Measurements from ENCODE around the gene TAF4. TPM values are rescaled to one million over a fixed set of nuclear protein-coding genes. Genes with fewer than 3 reads are reported as not detected.
"Not testable (repeated sequence)": the region's sequence is repeated elsewhere in the genome, so short reads cannot be mapped to it uniquely, and the experiment has no call there.

Gene TAF4
- total RNA-seq, 1 donor from 2014 or later, result 21.2 TPM

- DNase-seq (ENCODE audit: extremely low read depth, low read depth, low spot score), result no peak
Observed at GRCh38 chr20:62009322-62009721, 56.4 kb downstream of the TAF4 start.

GRCh38 chr20:62008643-62009183 lies 57.0 kb downstream of the TAF4 start:
- no peak for DNase-seq (ENCODE audit: extremely low read depth, low read depth, low spot score)

DNA sequence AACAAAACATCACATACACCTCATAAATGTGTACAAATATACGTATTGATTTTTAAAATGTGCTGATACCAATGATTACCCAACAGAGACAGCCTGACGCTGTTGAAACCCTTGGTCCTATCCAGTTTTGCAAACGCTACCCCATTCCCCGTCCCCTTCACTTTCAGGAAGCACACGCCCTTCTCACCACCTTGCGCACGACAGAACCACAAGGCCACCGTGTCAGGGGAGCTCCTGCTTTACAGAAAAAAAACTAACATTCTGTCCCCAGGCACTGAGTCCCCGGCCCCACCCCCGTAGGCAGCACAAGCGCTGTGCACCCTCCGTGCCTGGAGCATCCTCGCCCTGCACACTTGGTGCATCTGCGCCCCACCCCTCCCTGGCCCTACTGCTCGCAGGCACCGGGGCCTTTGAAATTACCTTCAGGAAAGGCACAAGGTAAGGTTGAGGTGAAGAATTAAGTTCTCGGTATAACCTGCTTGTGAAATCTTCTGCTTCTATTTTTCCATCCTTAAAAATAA lies 58.5 kb downstream of the TAF4 start:
- DNase-seq (ENCODE audit: extremely low read depth, low read depth, low spot score), result no peak

DNA sequence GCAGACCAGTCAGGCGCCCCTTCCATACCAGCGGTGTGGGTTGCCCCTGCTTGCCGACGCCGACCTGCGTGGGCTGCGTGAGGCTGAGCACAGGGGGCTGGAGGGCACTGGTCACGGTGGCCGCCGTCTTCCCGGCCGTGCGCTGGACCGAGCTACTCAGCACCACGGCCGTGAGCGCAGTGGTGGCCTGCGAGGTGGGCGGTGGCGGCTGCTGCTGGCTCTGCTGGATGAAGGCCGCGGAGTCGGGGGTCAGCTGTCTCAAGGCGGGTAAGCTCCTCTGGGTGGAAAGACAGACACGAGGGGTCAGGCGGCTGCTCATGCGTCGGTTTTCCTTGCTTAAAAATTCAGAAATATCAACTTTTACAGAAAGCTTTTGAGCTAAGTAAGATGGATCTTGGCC lies 59.2 kb downstream of the TAF4 start:
- DNase-seq (ENCODE audit: extremely low read depth, low read depth, low spot score), result no peak

DNA sequence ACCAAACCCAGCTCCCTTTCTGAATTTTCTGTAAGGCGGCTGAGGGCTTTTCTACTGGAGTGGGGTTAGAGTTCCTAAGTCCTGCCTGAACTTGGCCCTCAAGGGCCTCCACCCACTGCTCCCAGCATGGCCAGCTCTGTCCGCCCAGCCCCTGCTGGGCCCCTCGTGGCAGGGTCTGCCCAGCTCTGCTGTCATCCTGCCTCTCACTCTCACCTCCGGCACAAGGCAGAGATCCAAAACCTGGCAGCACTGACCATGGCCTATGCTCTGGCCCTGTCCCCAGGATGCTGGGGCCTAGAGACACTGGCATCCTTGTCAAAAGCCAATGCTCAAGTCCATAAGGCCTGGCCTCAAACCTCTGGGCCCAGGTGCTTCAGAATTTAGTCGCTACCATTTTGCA lies 61.1 kb downstream of the TAF4 start:
- no peak for DNase-seq (ENCODE audit: extremely low read depth, low read depth, low spot score)

- no peak for DNase-seq (ENCODE audit: extremely low read depth, low read depth, low spot score)
Observed at GRCh38 chr20:62003567-62004405, 61.9 kb downstream of the TAF4 start.

DNA sequence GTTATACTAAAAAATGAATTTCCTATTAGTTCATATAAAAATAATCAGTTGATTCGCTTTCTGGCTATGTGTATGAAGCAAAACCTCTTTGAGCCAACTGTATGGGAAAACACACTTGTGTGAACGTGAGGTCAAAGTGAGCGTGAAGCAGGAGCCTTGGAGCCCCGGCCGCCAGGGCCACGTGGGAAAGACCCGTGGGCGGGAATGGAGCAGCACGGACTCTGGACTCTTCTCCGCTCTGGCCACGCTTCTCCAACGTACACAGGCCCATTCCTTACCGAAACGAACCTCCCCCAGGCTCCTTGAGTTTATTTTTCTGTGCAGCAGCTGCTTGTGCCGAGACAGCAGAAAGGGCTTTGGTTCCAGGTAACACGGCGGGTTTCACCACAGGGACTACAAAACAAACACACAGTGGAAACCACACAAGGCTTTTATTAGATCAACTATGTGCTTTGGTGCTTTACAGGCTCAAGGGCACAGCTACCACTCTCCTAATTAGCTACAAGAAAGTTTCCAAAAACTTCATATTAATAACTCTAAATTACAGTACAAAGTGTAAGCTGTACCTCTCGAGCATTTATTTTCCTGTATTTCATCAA lies 62.7 kb downstream of the TAF4 start:
- no peak for DNase-seq (ENCODE audit: extremely low read depth, low read depth, low spot score)

DNA sequence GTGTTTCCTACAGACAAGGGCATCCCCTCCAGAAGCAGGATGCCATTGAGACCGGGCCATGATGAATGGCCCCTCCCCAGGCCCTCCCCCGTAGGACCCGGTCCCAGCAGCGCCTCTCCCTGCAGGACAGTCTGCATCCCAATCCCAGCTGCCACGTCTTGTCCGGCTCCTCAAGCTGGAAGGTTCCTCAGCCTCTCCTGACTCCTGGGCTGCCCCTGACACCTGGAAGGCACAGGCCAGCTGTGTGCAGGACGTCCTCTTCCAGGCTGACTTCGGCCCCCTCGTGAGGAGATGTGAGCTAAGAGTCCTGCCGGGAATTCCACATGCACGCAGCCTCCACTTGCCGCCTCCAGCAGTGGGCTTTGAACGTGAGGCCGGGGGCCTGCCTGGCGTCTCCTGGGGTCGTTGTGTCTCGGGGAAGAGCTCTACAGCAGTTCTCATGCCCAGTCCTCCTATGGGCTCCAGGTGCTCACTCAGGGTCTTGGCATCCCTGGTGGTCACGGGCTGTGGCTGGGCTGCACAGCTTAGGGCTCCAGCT lies 64.4 kb downstream of the TAF4 start:
- no peak for DNase-seq (ENCODE audit: extremely low read depth, low read depth, low spot score)

DNA sequence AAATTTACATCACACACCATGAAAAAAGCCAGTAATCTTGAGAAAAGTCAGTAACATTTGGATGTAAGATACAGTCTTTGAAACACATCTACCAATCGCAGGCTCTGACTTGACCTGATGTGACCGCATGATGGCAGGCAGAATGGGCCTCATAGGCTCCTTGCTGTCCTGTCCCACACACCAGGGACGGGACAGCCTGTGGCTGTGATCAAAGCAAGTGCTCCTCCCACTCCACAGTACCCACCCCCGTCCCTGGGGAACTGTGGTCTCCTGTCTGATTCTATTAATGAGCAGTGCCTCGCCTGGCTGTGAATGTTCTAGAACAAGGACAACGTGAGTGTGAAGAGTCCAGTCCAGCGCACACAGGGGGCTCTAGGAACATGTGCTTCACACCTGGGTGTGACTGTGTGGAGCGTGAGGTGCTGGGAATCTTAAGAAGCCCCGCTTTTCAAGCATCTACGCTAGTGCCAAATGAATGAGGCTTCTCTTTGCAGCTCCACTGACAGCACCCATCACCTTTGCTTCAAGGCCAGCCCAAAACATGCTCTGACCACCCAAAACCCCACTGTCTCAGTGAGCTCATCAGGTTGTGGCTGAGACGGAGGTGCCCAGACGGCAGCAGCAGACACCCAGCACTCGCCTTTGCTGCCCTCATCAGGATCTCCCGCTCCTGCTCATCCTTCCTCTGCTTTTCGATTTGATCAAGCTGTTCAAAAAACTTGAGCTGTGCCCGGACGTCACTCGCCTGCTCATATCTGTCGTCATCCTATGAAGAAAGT lies 67.1 kb downstream of the TAF4 start:
- DNase-seq (ENCODE audit: extremely low read depth, low read depth, low spot score), result no peak

DNA sequence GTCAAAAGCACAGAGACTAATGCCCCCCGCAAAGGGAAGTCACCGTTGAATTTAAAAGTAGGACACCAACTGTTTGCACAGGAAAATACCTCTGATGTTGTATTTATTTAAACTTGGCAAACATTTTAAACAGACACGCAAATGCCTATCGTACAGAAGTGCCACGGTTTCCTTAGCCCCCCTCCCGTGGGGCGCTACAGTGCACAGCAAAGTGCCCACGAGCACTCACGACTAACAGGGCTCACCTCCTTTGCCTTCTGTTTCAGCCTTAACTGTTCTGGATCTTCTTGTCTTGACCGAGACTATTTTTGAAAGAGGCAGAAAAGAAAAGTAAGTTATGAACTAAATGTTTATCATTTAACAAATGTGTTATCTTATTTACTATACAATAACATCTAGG lies 67.8 kb downstream of the TAF4 start:
- DNase-seq (ENCODE audit: extremely low read depth, low read depth, low spot score), result no peak

DNA sequence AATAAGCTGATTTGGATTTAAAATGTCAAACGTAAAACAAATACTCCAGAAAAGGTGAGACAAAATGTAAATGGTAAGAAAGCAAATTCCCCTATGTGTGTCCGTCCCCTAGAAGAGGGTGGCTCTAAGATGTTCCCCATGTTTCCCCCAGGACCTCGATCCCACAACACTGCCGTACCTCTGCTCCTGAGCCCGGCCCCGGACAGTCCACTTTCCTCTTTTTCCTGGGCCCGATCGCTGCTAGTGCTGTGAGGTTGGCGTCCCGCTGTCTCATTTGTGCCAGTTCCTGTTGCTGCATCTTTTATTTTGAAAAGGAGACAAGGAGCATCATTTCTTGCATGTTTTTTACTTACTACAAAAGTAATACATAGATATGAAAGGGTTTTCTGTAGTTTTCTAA lies 68.3 kb downstream of the TAF4 start:
- no peak for DNase-seq (ENCODE audit: extremely low read depth, low read depth, low spot score)

DNA sequence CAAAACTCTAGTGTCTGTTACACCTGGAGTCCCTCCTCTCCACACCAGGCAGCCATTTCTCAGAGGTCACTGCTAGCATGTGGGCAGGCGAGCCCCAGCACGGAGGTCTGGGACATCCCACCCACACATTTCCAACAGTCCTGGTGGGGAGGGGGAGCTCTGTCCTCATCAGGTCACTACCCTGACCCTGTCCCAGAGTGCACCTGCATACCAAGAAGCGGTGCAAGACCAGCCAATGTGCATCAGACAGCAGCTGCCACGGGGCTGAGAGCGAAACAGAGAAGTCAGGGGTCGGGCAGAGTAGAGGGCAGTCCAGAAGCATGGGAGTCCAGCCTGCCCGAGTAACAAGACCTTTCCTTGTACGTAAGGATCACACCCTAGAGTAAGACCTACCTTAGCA lies 71.1 kb downstream of the TAF4 start:
- DNase-seq (ENCODE audit: extremely low read depth, low read depth, low spot score), result no peak

DNA sequence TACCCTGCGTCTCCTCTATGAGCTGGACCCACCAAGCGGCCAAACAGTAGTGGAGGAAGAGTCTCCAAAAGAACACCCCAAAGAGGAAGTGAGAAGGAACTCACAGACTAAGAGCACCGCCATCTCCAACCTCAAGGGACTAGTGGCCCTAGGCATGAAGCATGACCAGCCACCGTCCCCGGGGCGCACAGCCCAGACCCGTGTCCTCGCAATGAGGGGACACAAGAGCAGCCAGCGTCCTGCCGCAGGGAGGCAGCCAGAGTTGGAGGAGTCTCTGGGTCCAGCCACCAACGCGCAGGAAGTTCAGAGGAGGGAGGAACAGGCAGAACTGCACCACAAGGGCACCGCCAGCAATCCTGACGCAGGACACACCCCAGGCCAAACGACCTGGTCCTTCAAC lies 72.6 kb downstream of the TAF4 start:
- DNase-seq (ENCODE audit: extremely low read depth, low read depth, low spot score), result no peak

- DNase-seq (ENCODE audit: extremely low read depth, low read depth, low spot score), result no peak
Observed at GRCh38 chr20:61991476-61991875, 74.2 kb downstream of the TAF4 start.

DNA sequence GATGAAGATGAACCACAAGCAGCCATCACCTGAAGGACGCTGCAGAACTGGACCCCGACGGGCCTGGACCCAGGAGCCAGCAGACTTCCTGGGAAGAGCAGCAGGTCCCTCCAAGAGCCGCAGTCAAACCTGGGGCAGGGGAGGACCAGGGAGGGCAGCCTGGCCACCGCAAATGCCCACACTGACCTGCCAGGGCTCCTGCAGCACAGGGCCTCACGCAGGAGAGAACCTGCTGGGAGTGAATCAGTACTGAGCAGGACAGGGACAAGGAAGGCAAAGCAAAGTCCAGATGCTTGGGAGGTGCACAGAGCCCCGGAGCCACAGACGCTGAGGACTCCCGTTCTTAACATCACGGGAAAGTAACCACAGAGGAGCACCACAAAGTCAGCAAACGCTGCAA lies 75.2 kb downstream of the TAF4 start:
- DNase-seq (ENCODE audit: extremely low read depth, low read depth, low spot score), result no peak

DNA sequence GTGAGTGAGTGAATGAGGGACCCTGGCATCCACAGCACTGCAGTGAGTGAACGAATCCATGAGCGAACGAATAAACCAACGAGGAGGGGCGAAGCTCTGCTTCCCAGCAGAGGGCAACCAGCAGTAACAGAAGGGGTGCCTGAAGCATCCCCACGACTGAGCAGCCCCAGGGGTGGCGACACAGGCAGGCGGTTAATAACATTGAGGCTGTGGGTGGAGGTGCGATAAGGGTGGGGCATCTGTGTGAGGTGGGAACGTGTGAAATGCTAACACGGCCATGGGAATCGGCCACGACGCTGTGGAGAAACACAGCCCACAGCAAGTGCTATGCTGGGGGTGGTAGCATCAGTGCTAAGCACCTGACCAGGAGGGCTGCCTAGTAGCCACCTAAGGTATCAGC lies 75.9 kb downstream of the TAF4 start:
- DNase-seq (ENCODE audit: extremely low read depth, low read depth, low spot score), result no peak

DNA sequence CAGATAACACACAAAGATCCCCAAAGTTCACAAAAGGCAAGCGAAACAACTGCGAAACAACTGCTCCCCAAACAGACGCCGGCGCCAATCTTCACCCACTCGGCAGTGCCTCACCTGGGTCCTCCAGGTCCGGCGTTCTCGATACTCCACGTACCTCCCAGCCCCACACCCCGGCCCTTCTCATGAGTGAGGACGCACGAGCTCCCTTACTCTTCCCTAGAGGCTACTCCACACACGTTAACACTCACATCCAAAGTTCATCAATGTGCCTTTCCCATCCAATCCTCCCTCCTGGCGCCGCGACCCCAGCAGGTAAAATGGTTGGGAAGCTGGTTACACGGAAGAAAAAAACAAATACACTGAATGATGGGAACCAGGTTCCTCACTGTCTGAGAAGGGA lies 77.0 kb downstream of the TAF4 start:
- no peak for DNase-seq (ENCODE audit: extremely low read depth, low read depth, low spot score)

DNA sequence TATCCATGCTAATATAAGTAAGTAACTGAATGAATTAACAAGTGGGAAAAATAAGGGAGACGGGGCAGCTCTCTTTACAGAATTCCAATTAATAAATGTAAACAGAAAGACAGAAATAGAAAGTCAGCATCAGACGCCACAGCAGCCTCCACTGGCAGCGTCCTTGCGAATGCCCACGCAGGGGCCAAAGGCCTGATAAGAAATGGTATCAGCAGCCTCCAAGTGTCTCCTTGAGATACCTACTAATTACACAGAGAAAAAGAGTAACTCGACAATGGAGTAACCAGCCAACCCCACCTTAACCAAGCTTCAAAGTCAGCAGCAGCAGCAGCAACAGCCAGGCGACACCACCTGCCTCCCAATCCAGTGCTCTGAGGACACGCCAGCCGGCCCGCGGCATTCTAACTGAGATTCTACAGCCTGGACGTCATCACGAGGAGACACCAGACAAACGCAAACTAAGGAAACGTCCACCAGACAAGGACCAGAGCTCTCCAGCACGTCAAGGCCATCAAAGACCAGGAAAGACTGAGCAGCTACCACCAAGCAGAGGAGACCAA lies 78.8 kb downstream of the TAF4 start:
- DNase-seq (ENCODE audit: extremely low read depth, low read depth, low spot score), result no peak

GRCh38 chr20:61985096-61985495 lies 80.6 kb downstream of the TAF4 start:
- DNase-seq (ENCODE audit: extremely low read depth, low read depth, low spot score), result no peak

GRCh38 chr20:61984431-61984830 lies 81.2 kb downstream of the TAF4 start:
- DNase-seq (ENCODE audit: extremely low read depth, low read depth, low spot score), result not testable (repeated sequence)

DNA sequence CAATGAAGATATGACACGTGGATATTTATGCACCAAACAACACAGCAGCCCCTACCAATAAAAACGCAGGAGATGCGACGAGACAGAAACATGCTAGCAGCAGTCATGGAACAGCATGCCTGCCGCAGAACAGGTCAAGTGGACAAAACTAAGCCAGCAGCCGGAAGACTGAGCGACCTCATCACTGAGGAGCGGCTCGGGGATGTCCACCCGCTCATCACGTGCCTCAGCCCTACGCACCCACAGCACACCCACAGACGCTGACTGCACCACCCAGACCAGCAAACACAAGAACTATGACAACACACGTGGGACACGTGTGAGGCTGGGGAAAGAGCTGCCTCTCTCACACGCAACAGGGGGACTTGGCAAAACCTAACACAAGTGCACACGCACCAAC lies 81.7 kb downstream of the TAF4 start:
- no peak for DNase-seq (ENCODE audit: extremely low read depth, low read depth, low spot score)

All from glomerular endothelial cell (primary cell).